ENCODE measurements around the gene CCDC171. TPM values are rescaled to one million over a fixed set of nuclear protein-coding genes. Genes with fewer than 3 reads are reported as not detected.

CCDC171 gene
- total and polyA plus RNA-seq, 5 donors from 2014 or later = 0.05 to 1.1 (median 0.29) TPM

DNA sequence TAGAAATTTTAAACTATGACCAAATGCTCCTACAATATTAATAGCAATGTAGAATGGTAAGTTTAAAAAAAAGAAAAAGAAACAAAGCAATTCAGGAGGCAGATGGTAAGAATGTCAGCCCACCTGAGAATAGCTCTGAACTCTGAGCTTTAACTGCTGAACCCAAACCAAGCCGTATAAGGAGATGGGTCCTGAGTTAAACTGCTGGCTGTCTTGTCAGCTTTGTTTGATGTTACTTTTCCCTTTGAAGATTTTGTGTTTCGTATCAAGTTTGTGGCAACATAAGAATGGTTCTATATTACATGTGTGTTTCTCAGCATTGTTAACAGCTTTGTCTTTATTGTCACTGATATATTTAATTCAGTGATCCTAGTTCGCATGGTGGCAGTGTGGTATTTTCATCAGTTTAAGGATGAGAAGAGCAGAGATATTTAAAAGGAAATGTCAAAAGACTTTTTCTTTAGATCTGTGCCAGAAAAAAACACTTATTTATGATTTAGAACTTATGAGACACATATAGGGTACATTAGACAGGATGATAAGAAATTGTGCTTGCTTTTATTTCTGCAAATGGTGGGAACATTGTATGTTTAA lies 390.1 kb downstream of the CCDC171 start:
- H3K27me3 ChIP-seq (ENCODE audit: control insufficient read depth, insufficient read depth, low read length) = no peaks in the 10 kb centered on the region
- no peaks in the 10 kb centered on the region for H3K36me3 ChIP-seq (ENCODE audit: control insufficient read depth, insufficient read depth, low read length)
- no peak overlapping the region for H3K4me3 ChIP-seq (ENCODE audit: low read depth, low read length)
- Mint-ChIP-seq H3K4me1 (no peaks in the 10 kb centered on the region), H3K9me3 (peaks cover 0 to 4% (median 2%) of the 10 kb centered on the region in 7 donors), H3K36me3 (no peaks in the 10 kb centered on the region), H3K27me3 (no peaks in the 10 kb centered on the region), H3K4me3 (no peak overlapping the region), H3K27ac (no peak overlapping the region)
- H3K9me3 ChIP-seq (ENCODE audit: control insufficient read depth in 2 of 2, low read length in 2 of 2) = no peaks in the 10 kb centered on the region
- no peak overlapping the region for H3K27ac ChIP-seq (ENCODE audit: insufficient read depth, low read length, poor library complexity, severe bottlenecking)
- no peaks in the 10 kb centered on the region for H3K4me1 ChIP-seq (ENCODE audit: control insufficient read depth, insufficient read depth, low read length, poor library complexity, severe bottlenecking)
- ATAC-seq (ENCODE audit: low read depth in 2 of 2) (no peak), DNase-seq (no peak)

DNA sequence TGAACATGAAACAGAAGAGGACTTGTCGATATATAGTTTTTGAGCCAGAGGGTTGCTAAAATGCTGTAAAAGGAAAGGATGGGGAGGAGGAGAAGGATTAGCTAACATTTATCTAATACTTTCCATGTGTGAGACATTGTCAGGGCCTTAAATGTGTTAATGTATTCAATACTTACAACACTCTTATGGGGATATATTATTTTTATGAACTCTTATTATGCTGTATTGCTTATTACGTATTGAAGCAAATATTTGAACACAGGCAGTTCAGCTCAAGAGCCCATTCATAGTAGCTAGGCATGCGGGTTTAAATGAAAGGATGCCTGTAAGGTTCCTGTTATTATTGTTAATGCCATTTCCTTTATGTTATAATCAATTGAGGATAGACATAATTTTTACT lies 391.5 kb downstream of the CCDC171 start:
- no peaks in the 10 kb centered on the region for H3K9me3 ChIP-seq (ENCODE audit: control insufficient read depth in 2 of 2, low read length in 2 of 2)
- H3K4me1 ChIP-seq (ENCODE audit: control insufficient read depth, insufficient read depth, low read length, poor library complexity, severe bottlenecking) = no peaks in the 10 kb centered on the region
- Mint-ChIP-seq H3K4me3 (no peak overlapping the region), H3K27me3 (no peaks in the 10 kb centered on the region), H3K27ac (no peak overlapping the region), H3K9me3 (peaks cover 0 to 4% (median 2%) of the 10 kb centered on the region in 7 donors), H3K36me3 (no peaks in the 10 kb centered on the region), H3K4me1 (no peaks in the 10 kb centered on the region)
- no peak overlapping the region for H3K4me3 ChIP-seq (ENCODE audit: low read depth, low read length)
- no peaks in the 10 kb centered on the region for H3K36me3 ChIP-seq (ENCODE audit: control insufficient read depth, insufficient read depth, low read length)
- ATAC-seq (ENCODE audit: low read depth in 2 of 2) = no peak
- H3K27me3 ChIP-seq (ENCODE audit: control insufficient read depth, insufficient read depth, low read length) = no peaks in the 10 kb centered on the region
- no peak for DNase-seq
- no peak overlapping the region for H3K27ac ChIP-seq (ENCODE audit: insufficient read depth, low read length, poor library complexity, severe bottlenecking)

DNA sequence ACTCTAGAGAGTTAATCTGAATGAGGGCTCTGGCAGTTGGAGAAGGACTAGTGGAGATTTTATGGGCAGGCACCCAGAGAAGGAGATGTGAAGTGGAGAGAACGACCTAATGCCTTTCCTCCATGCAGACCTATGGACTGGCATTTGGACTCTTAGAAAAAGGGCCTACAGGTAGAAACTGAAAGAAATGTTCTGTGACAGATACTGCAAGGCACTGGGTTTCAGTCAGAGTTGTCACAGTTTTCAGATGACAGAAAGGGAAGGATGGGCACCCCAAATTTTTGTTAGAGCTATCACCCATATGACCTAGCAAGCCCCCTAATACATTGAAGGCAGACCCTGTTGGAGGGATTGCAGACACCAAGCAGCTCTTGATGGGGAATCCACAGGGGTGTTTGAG lies 406.8 kb downstream of the CCDC171 start:
- ATAC-seq (ENCODE audit: low read depth in 2 of 2) = no peak
- Mint-ChIP-seq H3K4me1 (no peaks in the 10 kb centered on the region), H3K27me3 (no peaks in the 10 kb centered on the region), H3K27ac (no peak overlapping the region), H3K36me3 (no peaks in the 10 kb centered on the region), H3K4me3 (no peak overlapping the region), H3K9me3 (peaks cover 0 to 6% (median under 1%) of the 10 kb centered on the region in 7 donors)
- H3K36me3 ChIP-seq (ENCODE audit: control insufficient read depth, insufficient read depth, low read length) = no peaks in the 10 kb centered on the region
- no peaks in the 10 kb centered on the region for H3K27me3 ChIP-seq (ENCODE audit: control insufficient read depth, insufficient read depth, low read length)
- H3K9me3 ChIP-seq (ENCODE audit: control insufficient read depth in 2 of 2, low read length in 2 of 2) = no peaks in the 10 kb centered on the region
- H3K4me3 ChIP-seq (ENCODE audit: low read depth, low read length) = no peak overlapping the region
- no peak for DNase-seq
- no peaks in the 10 kb centered on the region for H3K4me1 ChIP-seq (ENCODE audit: control insufficient read depth, insufficient read depth, low read length, poor library complexity, severe bottlenecking)
- no peak overlapping the region for H3K27ac ChIP-seq (ENCODE audit: insufficient read depth, low read length, poor library complexity, severe bottlenecking)

DNA sequence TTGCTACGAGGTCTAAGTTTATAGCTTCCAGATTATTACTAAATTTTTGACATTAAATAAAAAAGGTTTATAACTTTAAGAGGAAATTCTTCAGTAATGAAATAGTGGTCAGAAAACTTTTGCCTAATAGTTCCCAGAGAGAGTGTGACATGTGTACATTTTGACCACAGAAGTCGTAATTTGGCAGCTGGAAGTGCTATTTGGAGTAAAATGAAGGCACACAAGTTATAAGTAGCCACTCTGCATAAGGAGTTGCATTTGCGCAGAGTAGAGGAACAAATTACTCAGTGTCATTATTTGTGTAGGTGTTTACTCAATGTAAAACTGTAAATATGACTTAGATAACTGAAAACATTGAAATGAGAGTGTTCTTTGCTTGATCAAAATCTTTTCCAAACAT lies 408.4 kb downstream of the CCDC171 start:
- H3K27me3 Mint-ChIP-seq = no peaks in the 10 kb centered on the region
- Histone ChIP-seq H3K27me3 (ENCODE audit: control insufficient read depth, insufficient read depth, low read length) (no peaks in the 10 kb centered on the region), H3K4me1 (ENCODE audit: control insufficient read depth, insufficient read depth, low read length, poor library complexity, severe bottlenecking) (no peaks in the 10 kb centered on the region), H3K27ac (ENCODE audit: insufficient read depth, low read length, poor library complexity, severe bottlenecking) (no peak overlapping the region), H3K36me3 (ENCODE audit: control insufficient read depth, insufficient read depth, low read length) (no peaks in the 10 kb centered on the region), H3K4me3 (ENCODE audit: low read depth, low read length) (no peak overlapping the region), H3K9me3 (ENCODE audit: control insufficient read depth in 2 of 2, low read length in 2 of 2) (no peaks in the 10 kb centered on the region)
- no peaks in the 10 kb centered on the region for H3K9me3 Mint-ChIP-seq
- no peak overlapping the region for H3K27ac Mint-ChIP-seq
- H3K4me3 Mint-ChIP-seq = no peak overlapping the region
- no peaks in the 10 kb centered on the region for H3K4me1 Mint-ChIP-seq
- no peaks in the 10 kb centered on the region for H3K36me3 Mint-ChIP-seq
- no peak for ATAC-seq (ENCODE audit: low read depth in 2 of 2)
- DNase-seq = no peak

DNA sequence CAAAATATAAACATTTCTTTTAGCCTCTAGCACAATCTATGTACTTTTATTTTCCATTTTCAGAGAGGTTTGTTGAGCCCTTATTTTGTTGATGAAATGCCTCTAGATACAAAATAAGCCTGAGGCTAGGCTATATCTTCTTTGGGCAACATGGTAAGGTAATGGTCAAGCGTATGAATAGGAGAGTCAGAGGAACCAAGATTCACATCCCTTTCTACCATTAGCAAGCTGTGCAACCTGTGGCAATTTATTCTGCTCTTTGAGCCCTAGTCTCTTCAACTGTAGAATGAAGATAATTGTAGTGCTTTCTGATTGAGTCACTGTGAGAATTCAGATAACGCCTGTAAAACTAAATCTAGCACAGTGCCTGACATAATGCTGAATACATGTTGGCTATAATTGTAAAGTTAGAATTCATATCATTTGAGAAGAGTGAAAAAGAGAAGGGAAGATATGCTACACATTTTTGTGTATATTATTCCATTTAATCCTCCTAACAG lies 412.5 kb downstream of the CCDC171 start:
- DNase-seq (no peak), ATAC-seq (ENCODE audit: low read depth in 2 of 2) (no peak)
- Mint-ChIP-seq H3K27ac (no peak overlapping the region), H3K9me3 (peaks cover 0 to 1% (median 0%) of the 10 kb centered on the region in 7 donors), H3K4me1 (no peaks in the 10 kb centered on the region), H3K36me3 (no peaks in the 10 kb centered on the region), H3K27me3 (no peaks in the 10 kb centered on the region), H3K4me3 (no peak overlapping the region)
- Histone ChIP-seq H3K4me1 (ENCODE audit: control insufficient read depth, insufficient read depth, low read length, poor library complexity, severe bottlenecking) (no peaks in the 10 kb centered on the region), H3K36me3 (ENCODE audit: control insufficient read depth, insufficient read depth, low read length) (no peaks in the 10 kb centered on the region), H3K27me3 (ENCODE audit: control insufficient read depth, insufficient read depth, low read length) (no peaks in the 10 kb centered on the region), H3K4me3 (ENCODE audit: low read depth, low read length) (no peak overlapping the region), H3K27ac (ENCODE audit: insufficient read depth, low read length, poor library complexity, severe bottlenecking) (no peak overlapping the region), H3K9me3 (ENCODE audit: control insufficient read depth in 2 of 2, low read length in 2 of 2) (no peaks in the 10 kb centered on the region)

DNA sequence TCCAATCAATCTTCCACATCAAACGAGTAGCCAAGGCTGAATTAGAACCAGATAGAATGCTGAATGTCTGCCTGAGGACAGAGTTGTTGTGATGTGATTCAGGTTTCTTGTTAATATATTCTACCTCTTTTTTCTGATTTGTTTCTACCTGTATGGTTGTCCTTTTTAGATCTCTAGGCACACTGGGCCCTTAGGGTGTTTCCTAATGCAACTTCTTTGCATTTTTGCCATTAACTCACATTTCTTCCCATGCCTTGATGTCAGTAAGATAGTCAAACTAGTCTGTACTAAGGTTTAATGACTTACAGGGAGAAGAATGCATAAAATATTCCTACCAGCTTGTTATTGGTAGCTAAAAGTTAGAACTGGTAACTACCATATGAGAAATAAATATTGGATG lies 413.6 kb downstream of the CCDC171 start:
- ATAC-seq (ENCODE audit: low read depth in 2 of 2) = no peak

DNA sequence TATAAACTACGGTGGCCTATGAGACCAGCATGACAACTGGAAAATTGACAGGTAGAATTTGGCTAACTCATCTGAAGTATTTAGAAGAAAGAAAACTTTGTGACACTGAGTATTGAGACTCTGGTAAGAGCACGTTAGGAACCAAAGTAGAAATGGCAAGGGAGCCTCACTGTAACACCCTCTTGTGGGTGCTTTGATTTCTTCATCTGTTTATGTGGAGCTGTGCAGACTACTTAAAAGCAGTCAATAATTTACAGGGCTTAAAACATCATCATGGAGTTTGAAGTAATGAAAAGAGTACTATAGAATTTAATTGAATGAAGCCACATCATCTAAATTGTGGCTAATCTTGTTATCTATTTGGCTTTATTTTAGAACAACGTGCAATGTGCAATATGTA lies 414.2 kb downstream of the CCDC171 start:
- no peaks in the 10 kb centered on the region for H3K36me3 Mint-ChIP-seq
- H3K9me3 ChIP-seq (ENCODE audit: control insufficient read depth in 2 of 2, low read length in 2 of 2) = no peaks in the 10 kb centered on the region
- H3K27me3 ChIP-seq (ENCODE audit: control insufficient read depth, insufficient read depth, low read length) = no peaks in the 10 kb centered on the region
- H3K4me3 ChIP-seq (ENCODE audit: low read depth, low read length) = no peak overlapping the region
- H3K9me3 Mint-ChIP-seq = peaks cover 0 to 1% (median 0%) of the 10 kb centered on the region in 7 donors
- no peaks in the 10 kb centered on the region for H3K27me3 Mint-ChIP-seq
- H3K36me3 ChIP-seq (ENCODE audit: control insufficient read depth, insufficient read depth, low read length) = no peaks in the 10 kb centered on the region
- H3K27ac ChIP-seq (ENCODE audit: insufficient read depth, low read length, poor library complexity, severe bottlenecking) = no peak overlapping the region
- DNase-seq (no peak), ATAC-seq (ENCODE audit: low read depth in 2 of 2) (no peak)
- no peaks in the 10 kb centered on the region for H3K4me1 ChIP-seq (ENCODE audit: control insufficient read depth, insufficient read depth, low read length, poor library complexity, severe bottlenecking)
- H3K4me1 Mint-ChIP-seq = no peaks in the 10 kb centered on the region
- H3K4me3 Mint-ChIP-seq = no peak overlapping the region
- no peak overlapping the region for H3K27ac Mint-ChIP-seq

More for the DNA sequence above, 413.6 kb downstream of the CCDC171 start:
- Mint-ChIP-seq H3K4me1 (no peaks in the 10 kb centered on the region), H3K27me3 (no peaks in the 10 kb centered on the region), H3K9me3 (peaks cover 0 to 1% (median 0%) of the 10 kb centered on the region in 7 donors), H3K36me3 (no peaks in the 10 kb centered on the region), H3K4me3 (no peak overlapping the region), H3K27ac (no peak overlapping the region)
- Histone ChIP-seq H3K4me3 (ENCODE audit: low read depth, low read length) (no peak overlapping the region), H3K4me1 (ENCODE audit: control insufficient read depth, insufficient read depth, low read length, poor library complexity, severe bottlenecking) (no peaks in the 10 kb centered on the region), H3K27ac (ENCODE audit: insufficient read depth, low read length, poor library complexity, severe bottlenecking) (no peak overlapping the region), H3K36me3 (ENCODE audit: control insufficient read depth, insufficient read depth, low read length) (no peaks in the 10 kb centered on the region), H3K27me3 (ENCODE audit: control insufficient read depth, insufficient read depth, low read length) (no peaks in the 10 kb centered on the region), H3K9me3 (ENCODE audit: control insufficient read depth in 2 of 2, low read length in 2 of 2) (no peaks in the 10 kb centered on the region)
- DNase-seq = no peak

DNA sequence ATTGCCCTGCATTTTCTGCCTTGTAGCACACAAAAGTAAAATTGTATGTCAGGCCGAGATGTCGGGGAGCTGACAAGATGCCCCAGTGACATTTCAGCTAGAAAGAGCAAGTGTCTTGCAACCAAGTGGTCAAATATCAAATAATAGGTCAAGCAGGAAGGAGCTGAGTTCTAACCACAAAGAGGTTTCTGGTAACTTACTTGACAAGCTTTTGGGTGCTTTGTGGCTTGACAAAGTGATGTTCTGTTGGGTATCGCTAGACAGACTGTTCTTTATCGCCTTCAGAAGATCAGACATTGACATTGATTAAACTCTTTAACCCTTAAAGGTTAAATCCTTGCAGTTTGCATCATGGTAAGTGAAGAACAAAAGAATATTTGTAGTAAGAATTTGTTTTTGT lies 419.9 kb downstream of the CCDC171 start:
- H3K4me3 ChIP-seq (ENCODE audit: low read depth, low read length) = no peak overlapping the region
- no peaks in the 10 kb centered on the region for H3K36me3 ChIP-seq (ENCODE audit: control insufficient read depth, insufficient read depth, low read length)
- no peaks in the 10 kb centered on the region for H3K4me1 Mint-ChIP-seq
- ATAC-seq (ENCODE audit: low read depth in 2 of 2) (no peak), DNase-seq (no peak)
- H3K27ac Mint-ChIP-seq = no peak overlapping the region
- H3K36me3 Mint-ChIP-seq = no peaks in the 10 kb centered on the region
- no peaks in the 10 kb centered on the region for H3K27me3 ChIP-seq (ENCODE audit: control insufficient read depth, insufficient read depth, low read length)
- no peaks in the 10 kb centered on the region for H3K9me3 ChIP-seq (ENCODE audit: control insufficient read depth in 2 of 2, low read length in 2 of 2)
- peaks cover 4% of the 10 kb centered on the region for H3K27me3 Mint-ChIP-seq
- no peak overlapping the region for H3K4me3 Mint-ChIP-seq
- peaks cover 0 to 2% (median 0%) of the 10 kb centered on the region in 7 donors for H3K9me3 Mint-ChIP-seq
- no peak overlapping the region for H3K27ac ChIP-seq (ENCODE audit: insufficient read depth, low read length, poor library complexity, severe bottlenecking)
- no peaks in the 10 kb centered on the region for H3K4me1 ChIP-seq (ENCODE audit: control insufficient read depth, insufficient read depth, low read length, poor library complexity, severe bottlenecking)

Data from CD4-positive, CD25-positive, alpha-beta regulatory T cell (primary cell).